Neural crest cell (in vitro differentiated cells): ENCODE measurements around the gene PDE6G. TPM values are rescaled to one million over a fixed set of nuclear protein-coding genes. Genes with fewer than 3 reads are reported as not detected.

Experiments used
- DNase-seq: peaks from one replicate; pipeline ENCODE4 v3.0.0; 2021; ENCODE audit warnings: low read depth, mixed read lengths, low spot score
- H3K27ac Mint-ChIP-seq: one replicate; pipeline ENCODE4 v1.8.0; 2021; ENCODE audit warnings: mild to moderate bottlenecking, mixed read lengths; ENCODE audit not compliant: unreplicated experiment
- H3K27me3 Mint-ChIP-seq: 2 replicates; pipeline ENCODE4 v1.8.0; 2021; ENCODE audit warnings: low read depth, mild to moderate bottlenecking, mixed read lengths
- H3K36me3 Mint-ChIP-seq: 2 replicates; pipeline ENCODE4 v1.8.0; 2021; ENCODE audit warnings: low read depth, mild to moderate bottlenecking, mixed read lengths
- H3K4me1 Mint-ChIP-seq: 2 replicates; pipeline ENCODE4 v1.8.0; 2021; ENCODE audit warnings: mixed read lengths
- H3K4me3 Mint-ChIP-seq: one replicate; pipeline ENCODE4 v1.8.0; 2021; ENCODE audit warnings: mild to moderate bottlenecking, mixed read lengths
- H3K9me3 Mint-ChIP-seq: 2 replicates; pipeline ENCODE4 v1.8.0; 2021; ENCODE audit warnings: mixed read lengths
- long read RNA-seq: library from polyadenylated mRNA; unstranded; transcript quantifications from one replicate; pipeline ENCODE4 v2.0.0, GENCODE V29; 2020
- total RNA-seq: library from RNA; stranded (reverse); gene quantifications from 2 replicates; pipeline ENCODE4 v1.2.1, GENCODE V29; 2021
- TF ChIP-seq, protein P1 (sequence below): fragments of 200-600 bp; sonication (generic); conservative IDR thresholded peaks from 2 replicates; pipeline ENCODE4 v1.5.0; 2021; ENCODE audit warnings: antibody characterized with exemption, mild to moderate bottlenecking

Gene PDE6G
- total RNA-seq, result 0.45 and 0.79 TPM in 2 replicates
- long read RNA-seq, result 0 reads

- Mint-ChIP-seq H3K4me3 (no peak within 1 kb of the TSS), H3K4me1 (peaks cover 11% of the 10 kb centered on the region), H3K9me3 (no peaks in the 10 kb centered on the region), H3K27me3 (no peaks in the 10 kb centered on the region), H3K27ac (no peak within 1 kb of the TSS), H3K36me3 (no peaks in the 10 kb centered on the region)
- DNase-seq, result no peak
- TF ChIP-seq, protein P1, sequence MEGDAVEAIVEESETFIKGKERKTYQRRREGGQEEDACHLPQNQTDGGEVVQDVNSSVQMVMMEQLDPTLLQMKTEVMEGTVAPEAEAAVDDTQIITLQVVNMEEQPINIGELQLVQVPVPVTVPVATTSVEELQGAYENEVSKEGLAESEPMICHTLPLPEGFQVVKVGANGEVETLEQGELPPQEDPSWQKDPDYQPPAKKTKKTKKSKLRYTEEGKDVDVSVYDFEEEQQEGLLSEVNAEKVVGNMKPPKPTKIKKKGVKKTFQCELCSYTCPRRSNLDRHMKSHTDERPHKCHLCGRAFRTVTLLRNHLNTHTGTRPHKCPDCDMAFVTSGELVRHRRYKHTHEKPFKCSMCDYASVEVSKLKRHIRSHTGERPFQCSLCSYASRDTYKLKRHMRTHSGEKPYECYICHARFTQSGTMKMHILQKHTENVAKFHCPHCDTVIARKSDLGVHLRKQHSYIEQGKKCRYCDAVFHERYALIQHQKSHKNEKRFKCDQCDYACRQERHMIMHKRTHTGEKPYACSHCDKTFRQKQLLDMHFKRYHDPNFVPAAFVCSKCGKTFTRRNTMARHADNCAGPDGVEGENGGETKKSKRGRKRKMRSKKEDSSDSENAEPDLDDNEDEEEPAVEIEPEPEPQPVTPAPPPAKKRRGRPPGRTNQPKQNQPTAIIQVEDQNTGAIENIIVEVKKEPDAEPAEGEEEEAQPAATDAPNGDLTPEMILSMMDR, result no peak
These were observed at the start of gene PDE6G for GRCh38 chr17:81656118-81656743. Gene PDE6G, minus strand, starts transcription at chr17:81656542. Its CDS starts 3,237 bp downstream, at chr17:81653305.

GRCh38 chr17:81705518-81706231 lies 49.3 kb upstream of the PDE6G start:
- TF ChIP-seq, protein P1, result no peak
- no peak for DNase-seq
- H3K4me3 Mint-ChIP-seq, result peak overlapping the region; percentile 80
- no peaks in the 10 kb centered on the region for H3K9me3 Mint-ChIP-seq
- peaks cover 9% of the 10 kb centered on the region for H3K36me3 Mint-ChIP-seq
- H3K4me1 Mint-ChIP-seq, result peaks cover 8% of the 10 kb centered on the region
- H3K27ac Mint-ChIP-seq, result no peak overlapping the region
- H3K27me3 Mint-ChIP-seq, result peaks cover 13% of the 10 kb centered on the region

GRCh38 chr17:81703747-81704654 lies 47.7 kb upstream of the PDE6G start:
- H3K9me3 Mint-ChIP-seq, result no peaks in the 10 kb centered on the region
- TF ChIP-seq, protein P1, result no peak
- H3K36me3 Mint-ChIP-seq, result peaks cover 11% of the 10 kb centered on the region
- peaks cover 1% of the 10 kb centered on the region for H3K27me3 Mint-ChIP-seq
- peaks cover 6% of the 10 kb centered on the region for H3K4me1 Mint-ChIP-seq
- DNase-seq, result no peak
- H3K27ac Mint-ChIP-seq, result no peak overlapping the region
- H3K4me3 Mint-ChIP-seq, result peak overlapping the region; percentile 90

GRCh38 chr17:81702934-81703746 lies 46.8 kb upstream of the PDE6G start, which contains the start of gene MRPL12:
Gene MRPL12, plus strand, starts transcription at chr17:81703367. Its CDS starts 135 bp downstream, at chr17:81703502.
- H3K27me3 Mint-ChIP-seq, result no peaks in the 10 kb centered on the region
- H3K27ac Mint-ChIP-seq, result peak within 1 kb of the TSS; percentile 96
- peak within 1 kb of the TSS; percentile 96 for H3K4me3 Mint-ChIP-seq
- peaks cover 13% of the 10 kb centered on the region for H3K36me3 Mint-ChIP-seq
- TF ChIP-seq, protein P1, result peak; percentile 45
- DNase-seq, result peak; percentile 93
- peaks cover 6% of the 10 kb centered on the region for H3K4me1 Mint-ChIP-seq
- no peaks in the 10 kb centered on the region for H3K9me3 Mint-ChIP-seq
